ENCODE results near the gene FOXJ2. TPM values are rescaled to one million over a fixed set of nuclear protein-coding genes. Genes with fewer than 3 reads are reported as not detected.
"Not testable (repeated sequence)": the region's sequence is repeated elsewhere in the genome, so short reads cannot be mapped to it uniquely, and the experiment has no call there.

The FOXJ2 gene
- total RNA-seq, 2 experiments from 2014 or later: 19.3 to 20.3 TPM

GRCh38 chr12:8082808-8083100 lies 50.2 kb downstream of the FOXJ2 start:
- CTCF ChIA-PET: interaction anchor here (0.7 to 1.1 kb wide), 3 partner anchors 37 to 149 kb away, joined by 3 to 5 read pairs (median 3); no protein-coding TSS in a partner anchor

DNA sequence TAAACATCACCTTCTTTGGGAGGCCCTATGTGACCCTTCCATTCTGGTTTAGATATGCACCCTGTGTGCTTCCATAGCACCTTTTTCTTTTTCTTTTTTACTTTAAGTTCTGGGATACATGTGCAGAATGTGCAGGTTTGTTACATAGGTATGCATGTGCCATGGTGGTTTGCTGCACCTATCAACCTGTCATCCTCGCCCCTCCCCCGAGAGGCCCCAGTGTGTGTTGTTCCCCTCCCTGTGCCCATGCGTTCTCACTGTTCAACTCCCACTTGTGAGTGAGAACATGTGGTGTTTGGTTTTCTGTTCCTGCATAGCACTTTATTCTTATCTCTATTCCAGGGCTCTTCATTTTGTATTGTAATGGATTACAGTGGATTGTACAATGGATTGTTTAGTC lies 51.8 kb downstream of the FOXJ2 start:
- CTCF ChIA-PET: interaction anchor here (1.4 kb wide), 1 partner anchor 25 kb away, joined by 3 read pairs; no protein-coding TSS in a partner anchor
- POLR2A ChIA-PET: interaction anchor here (0.9 kb wide), 1 partner anchor 166 kb away, joined by 6 read pairs; no protein-coding TSS in a partner anchor

More at GRCh38 chr12:8082808-8083100, 50.2 kb downstream of the FOXJ2 start:
- POLR2A ChIA-PET: interaction anchor here (0.8 to 1.2 kb wide), 3 partner anchors 98 to 148 kb away, joined by 3 to 4 read pairs (median 3); no protein-coding TSS in a partner anchor

DNA sequence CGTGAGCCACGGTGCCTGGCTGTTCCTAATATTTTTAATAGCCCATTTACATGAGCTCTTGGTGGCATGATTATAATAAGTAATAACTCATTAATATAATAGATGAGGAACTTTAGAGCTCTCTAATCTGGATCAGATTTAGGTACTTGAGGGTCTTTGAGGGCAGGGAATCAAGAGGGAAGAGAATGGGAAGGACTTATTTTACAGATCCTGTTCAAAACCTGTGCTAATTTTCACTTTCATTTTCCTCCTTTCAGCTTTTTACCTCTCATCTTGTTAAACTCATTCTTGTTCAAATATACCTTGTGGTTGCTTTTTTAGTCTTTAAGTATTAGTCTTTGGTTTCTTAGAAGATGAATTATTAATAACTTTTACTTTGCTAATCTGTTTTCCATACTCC lies 55.1 kb downstream of the FOXJ2 start:
- CTCF ChIA-PET: no interaction called here

GRCh38 chr12:8088574-8088973 lies 56.1 kb downstream of the FOXJ2 start:
- ChIA-PET CTCF (interaction anchor here (1.3 kb wide), 1 partner anchor 43 kb away, joined by 4 read pairs; no protein-coding TSS in a partner anchor), POLR2A (interaction anchor here (0.5 kb wide), 1 partner anchor 154 kb away, joined by 3 read pairs; no protein-coding TSS in a partner anchor)

More for the DNA sequence above, 55.1 kb downstream of the FOXJ2 start:
- POLR2A ChIA-PET: no interaction called here

GRCh38 chr12:8089277-8089676 lies 56.8 kb downstream of the FOXJ2 start:
- POLR2A ChIA-PET: not testable (repeated sequence)

GRCh38 chr12:8089716-8090115 lies 57.2 kb downstream of the FOXJ2 start:
- CTCF ChIA-PET: no interaction called here

More at GRCh38 chr12:8089277-8089676, 56.8 kb downstream of the FOXJ2 start:
- CTCF ChIA-PET: interaction anchor here (1.3 kb wide), 1 partner anchor 43 kb away, joined by 4 read pairs; no protein-coding TSS in a partner anchor

GRCh38 chr12:8093291-8093690 lies 60.8 kb downstream of the FOXJ2 start:
- ChIA-PET CTCF (no interaction called here), POLR2A (no interaction called here)

More at GRCh38 chr12:8089716-8090115, 57.2 kb downstream of the FOXJ2 start:
- POLR2A ChIA-PET: no interaction called here

- CTCF ChIA-PET: no interaction called here
- POLR2A ChIA-PET: no interaction called here
Observed at GRCh38 chr12:8096281-8096915, 63.9 kb downstream of the FOXJ2 start.

GRCh38 chr12:8099235-8099634 lies 66.7 kb downstream of the FOXJ2 start:
- POLR2A ChIA-PET: no interaction called here
- CTCF ChIA-PET: no interaction called here

Other genes with a start within 250 kb of the FOXJ2 start
- gene NANOG, start 243.3 kb upstream of the FOXJ2 start, total RNA-seq: not detected
- gene SLC2A14, start 159.8 kb upstream of the FOXJ2 start, total RNA-seq: under 1 TPM; 0.15 to 0.17 TPM
- 100 to 1,000 TPM; 172 to 178 TPM for gene SLC2A3, start 96.5 kb upstream of the FOXJ2 start, total RNA-seq
- 1 to 10 TPM in 1 of 2 experiments, under 1 TPM in 1; 0.80 to 1.1 TPM for gene C3AR1, start 33.6 kb downstream of the FOXJ2 start, total RNA-seq
- 10 to 100 TPM; 28.8 to 30.5 TPM for gene NECAP1, start 49.6 kb downstream of the FOXJ2 start, total RNA-seq
- gene CLEC4A, start 90.9 kb downstream of the FOXJ2 start, total RNA-seq: under 1 TPM; 0.46 to 0.84 TPM
- not detected for gene ZNF705A, start 124.3 kb downstream of the FOXJ2 start, total RNA-seq
- under 1 TPM; 0.13 to 0.15 TPM for gene FAM90A1, start 194.9 kb downstream of the FOXJ2 start, total RNA-seq